SJSA1 (cell line): Measurements from ENCODE around the gene KCTD2. TPM values are rescaled to one million over a fixed set of nuclear protein-coding genes. Genes with fewer than 3 reads are reported as not detected.

Experiments used
- DNase-seq, 2 experiments: peaks; one replicate each; pipeline ENCODE4 v3.0.0-alpha.2; 2015 to 2020; ENCODE audit warnings: low spot score in 2 of 2, low read depth in 1 of 2
- H3K27ac ChIP-seq: fragments of 250-450 bp; sonication (Bioruptor Pico); 2 replicates; pipeline ENCODE4 v1.5.1; 2020; ENCODE audit warnings: mild to moderate bottlenecking, moderate library complexity
- H3K27me3 ChIP-seq: fragments of 250-450 bp; sonication (Bioruptor Pico); replicated peaks from 2 replicates; pipeline ENCODE4 v1.5.1; 2020; ENCODE audit warnings: mild to moderate bottlenecking, moderate library complexity
- H3K36me3 ChIP-seq: fragments of 250-450 bp; sonication (Bioruptor Pico); 2 replicates; pipeline ENCODE4 v1.5.1; 2020; ENCODE audit warnings: mild to moderate bottlenecking
- H3K4me1 ChIP-seq: fragments of 250-450 bp; sonication (Bioruptor Pico); replicated peaks from 2 replicates; pipeline ENCODE4 v1.6.1; 2021; ENCODE audit warnings: mild to moderate bottlenecking
- H3K4me3 ChIP-seq: fragments of 250-450 bp; sonication (Bioruptor Pico); 2 replicates; pipeline ENCODE4 v1.5.1; 2020; ENCODE audit warnings: mild to moderate bottlenecking
- H3K9me3 ChIP-seq: fragments of 250-450 bp; sonication (Bioruptor Pico); replicated peaks from 2 replicates; pipeline ENCODE4 v1.5.1; 2020; ENCODE audit warnings: mild to moderate bottlenecking
- total RNA-seq: library from RNA; depleted of rRNA; stranded (reverse); fragments of >200 nt; shearing (Covaris generic); gene quantifications from 2 replicates; pipeline ENCODE4 v1.2.3, GENCODE V29; 2014; rRNA removed

Gene KCTD2
- total RNA-seq, 1 experiment from 2014 or later, result 24.4 TPM

GRCh38 chr17:75111777-75112335 lies 64.8 kb downstream of the KCTD2 start:
- Histone ChIP-seq H3K9me3 (no peaks in the 10 kb centered on the region), H3K36me3 (peaks cover 28% of the 10 kb centered on the region), H3K27me3 (no peaks in the 10 kb centered on the region), H3K4me3 (no peak overlapping the region), H3K27ac (no peak overlapping the region), H3K4me1 (peaks cover 28% of the 10 kb centered on the region)
- no peak for DNase-seq

GRCh38 chr17:75113798-75114551 lies 67.0 kb downstream of the KCTD2 start:
- H3K4me1 ChIP-seq, result peaks cover 23% of the 10 kb centered on the region
- DNase-seq, result peak; percentile 94 to 96
- no peaks in the 10 kb centered on the region for H3K27me3 ChIP-seq
- no peaks in the 10 kb centered on the region for H3K9me3 ChIP-seq
- peaks cover 39% of the 10 kb centered on the region for H3K36me3 ChIP-seq
- peak overlapping the region; percentile 30 for H3K27ac ChIP-seq
- peak overlapping the region; percentile 37 for H3K4me3 ChIP-seq

- no peaks in the 10 kb centered on the region for H3K9me3 ChIP-seq
- H3K27me3 ChIP-seq, result no peaks in the 10 kb centered on the region
- H3K4me1 ChIP-seq, result peaks cover 17% of the 10 kb centered on the region
- H3K36me3 ChIP-seq, result peaks cover 41% of the 10 kb centered on the region
- H3K27ac ChIP-seq, result peak overlapping the region; percentile 30
- H3K4me3 ChIP-seq, result peak overlapping the region; percentile 37
- DNase-seq, result no peak
Measured at GRCh38 chr17:75114552-75115314, 67.7 kb downstream of the KCTD2 start.

Other genes with a start within 250 kb of the KCTD2 start
- not detected in 2 replicates for gene GRIN2C, start 187.3 kb upstream of the KCTD2 start, total RNA-seq
- 14.5 and 18.3 TPM in 2 replicates for gene FDXR, start 174.2 kb upstream of the KCTD2 start, total RNA-seq
- not detected in 2 replicates for gene FADS6, start 153.6 kb upstream of the KCTD2 start, total RNA-seq
- gene USH1G, start 124.0 kb upstream of the KCTD2 start, total RNA-seq, result not detected in 2 replicates
- not detected in 2 replicates for gene OTOP2, start 123.0 kb upstream of the KCTD2 start, total RNA-seq
- gene OTOP3, start 111.3 kb upstream of the KCTD2 start, total RNA-seq, result not detected in 2 replicates
- gene HID1, start 74.5 kb upstream of the KCTD2 start, total RNA-seq, result 0.16 TPM in 1 of 2 replicates, not detected in the other
- gene CDR2L, start 59.6 kb upstream of the KCTD2 start, total RNA-seq, result 9.6 and 14.7 TPM in 2 replicates
- 154 and 186 TPM in 2 replicates for gene MRPL58, start 34.6 kb upstream of the KCTD2 start, total RNA-seq
- gene ATP5PD, start 256 bp upstream of the KCTD2 start, total RNA-seq, result 601 and 1,079 TPM in 2 replicates
- 0.50 and 0.71 TPM in 2 replicates for gene SLC16A5, start 40.7 kb downstream of the KCTD2 start, total RNA-seq
- gene ARMC7, start 62.7 kb downstream of the KCTD2 start, total RNA-seq, result 5.3 and 6.6 TPM in 2 replicates
- gene NT5C, start 84.5 kb downstream of the KCTD2 start, total RNA-seq, result 130 and 136 TPM in 2 replicates
- gene JPT1, start 107.3 kb downstream of the KCTD2 start, total RNA-seq, result 340 and 870 TPM in 2 replicates
- 177 and 212 TPM in 2 replicates for gene SUMO2, start 135.7 kb downstream of the KCTD2 start, total RNA-seq
- gene NUP85, start 158.5 kb downstream of the KCTD2 start, total RNA-seq, result 75.1 and 110 TPM in 2 replicates
- gene GGA3, start 214.4 kb downstream of the KCTD2 start, total RNA-seq, result 13.1 and 13.8 TPM in 2 replicates
- gene MRPS7, start 214.7 kb downstream of the KCTD2 start, total RNA-seq, result 91.5 and 113 TPM in 2 replicates
- gene MIF4GD, start 224.0 kb downstream of the KCTD2 start, total RNA-seq, result 8.5 and 10.7 TPM in 2 replicates
- gene SLC25A19, start 242.2 kb downstream of the KCTD2 start, total RNA-seq, result 8.5 and 21.7 TPM in 2 replicates